HG03066 (cell line): Measurements from ENCODE around the gene C9orf152.
A peak's percentile ranks its signal among the peaks of the same experiment; 100 is the strongest.

ENCODE experiments used
- ATAC-seq: cut with Tn5 transposase; IDR thresholded peaks from one replicate; pipeline ENCODE4 v1.9.1; 2021; ENCODE audit warnings: low read depth; ENCODE audit not compliant: unreplicated experiment

The C9orf152 gene

GRCh38 chr9:110185806-110186205 lies 22.2 kb downstream of the C9orf152 start:
- ATAC-seq = no peak

DNA sequence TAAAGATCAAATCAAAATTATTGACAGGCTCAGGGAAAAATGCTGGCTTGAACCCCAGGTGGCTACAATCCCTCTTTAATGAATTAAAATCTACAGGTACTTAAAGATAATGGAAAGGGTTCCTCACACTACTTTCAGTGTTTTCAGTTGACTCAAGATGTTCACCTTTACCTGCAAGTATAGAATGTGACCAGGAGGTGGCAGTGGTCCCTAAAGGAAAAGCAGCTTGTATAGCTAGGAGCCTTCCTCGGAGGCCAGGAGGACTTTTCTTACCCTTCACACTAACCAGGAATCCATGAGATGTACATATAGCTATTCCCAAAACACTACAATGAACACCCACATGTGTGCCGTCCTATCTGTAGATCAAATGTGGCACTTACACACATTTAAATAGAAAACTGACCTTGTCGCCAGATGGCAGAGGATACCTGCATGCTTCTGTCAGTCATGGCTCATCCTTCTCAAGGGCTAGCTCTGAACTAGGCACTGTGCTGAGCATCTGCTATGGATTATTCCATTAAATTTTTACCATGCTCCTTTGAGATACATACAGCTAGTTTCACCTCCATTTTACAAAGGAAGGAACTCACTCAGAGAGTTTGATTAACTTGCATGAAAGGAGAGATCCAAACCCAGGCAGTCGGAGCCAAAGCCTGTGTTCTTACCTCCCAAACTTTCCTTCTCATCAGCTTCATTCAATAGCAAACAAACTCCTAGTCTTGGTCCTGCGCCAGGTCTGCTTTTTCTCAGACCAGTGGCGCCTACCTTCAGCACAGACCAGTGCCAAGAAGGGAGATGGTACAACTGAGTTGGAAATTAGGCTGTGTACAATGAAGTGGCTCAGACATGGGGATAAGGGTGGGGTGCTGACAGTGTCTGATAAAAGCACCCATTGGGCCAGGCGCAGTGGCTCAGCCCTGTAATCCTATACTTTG lies 24.5 kb downstream of the C9orf152 start:
- peak; percentile 78 for ATAC-seq

- no peak for ATAC-seq
Observed at GRCh38 chr9:110180511-110181434, 27.2 kb downstream of the C9orf152 start.

- ATAC-seq = no peak
Observed at GRCh38 chr9:110179734-110180133, 28.2 kb downstream of the C9orf152 start.

DNA sequence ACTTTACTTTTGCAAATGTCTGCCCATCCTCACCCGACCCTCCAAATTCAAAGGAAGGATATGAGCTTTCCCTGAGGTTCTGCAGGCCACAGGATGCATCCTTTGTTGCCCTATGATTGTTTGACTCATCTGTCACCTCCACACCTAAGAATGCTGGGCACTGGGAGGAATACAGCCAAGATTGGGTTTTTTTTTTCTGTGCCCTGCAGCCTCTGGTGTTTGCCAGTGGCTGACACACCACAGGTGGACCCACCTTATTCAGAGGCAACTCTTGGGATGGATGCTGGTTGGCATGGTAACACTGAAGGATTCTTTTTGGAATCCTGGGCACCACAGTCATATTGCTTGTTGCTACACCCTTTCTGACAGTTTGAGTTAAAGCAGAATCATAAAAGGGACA lies 29.7 kb downstream of the C9orf152 start:
- no peak for ATAC-seq

DNA sequence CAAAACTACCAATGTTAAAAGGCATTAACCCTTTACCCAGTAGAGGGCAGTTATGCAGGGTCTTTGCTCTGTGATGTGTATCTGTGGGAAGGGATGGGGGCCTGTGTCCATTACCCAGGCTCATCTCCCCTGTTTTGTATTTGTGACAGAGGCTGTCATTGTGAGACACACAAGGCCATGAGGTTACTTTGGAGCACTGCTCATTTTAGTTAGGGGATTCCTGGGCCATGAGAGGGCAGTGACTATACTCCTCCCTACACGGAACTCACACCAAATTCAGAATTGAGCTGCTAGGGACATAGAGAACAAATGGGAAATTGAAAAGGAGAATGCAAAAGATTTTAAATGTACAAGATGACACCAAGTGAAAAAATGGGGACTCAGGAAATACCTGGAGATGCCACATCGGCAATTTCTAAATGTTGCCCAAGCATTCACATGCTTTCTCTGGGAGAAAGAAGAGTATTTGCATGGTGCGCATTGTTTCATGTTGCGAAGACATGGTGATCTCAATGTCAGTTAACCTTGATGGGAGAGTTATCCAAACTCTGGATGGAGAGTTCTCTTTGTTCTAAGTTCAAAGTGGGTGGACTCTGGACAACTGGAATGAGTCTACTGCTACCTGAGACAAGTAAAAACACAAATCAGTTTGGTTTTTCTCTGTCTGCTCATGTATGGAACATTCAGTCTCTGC lies 32.5 kb downstream of the C9orf152 start:
- ATAC-seq = no peak

DNA sequence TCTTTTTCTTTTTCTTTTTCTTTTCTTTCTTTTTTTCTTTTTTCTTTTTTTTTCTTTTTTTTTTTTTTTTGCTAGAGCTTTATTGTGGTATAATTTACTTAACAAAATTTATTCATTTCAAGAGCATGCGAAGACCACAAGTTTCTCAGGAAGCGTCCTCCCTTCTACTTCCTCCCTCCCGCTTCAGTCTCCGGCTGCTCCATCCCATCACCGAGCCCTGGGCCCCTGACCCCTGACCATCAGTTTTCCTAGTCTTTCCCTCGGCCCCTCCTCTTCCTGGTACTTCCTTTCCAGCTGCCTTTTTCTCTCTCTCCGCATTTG lies 34.7 kb downstream of the C9orf152 start:
- ATAC-seq = no peak

DNA sequence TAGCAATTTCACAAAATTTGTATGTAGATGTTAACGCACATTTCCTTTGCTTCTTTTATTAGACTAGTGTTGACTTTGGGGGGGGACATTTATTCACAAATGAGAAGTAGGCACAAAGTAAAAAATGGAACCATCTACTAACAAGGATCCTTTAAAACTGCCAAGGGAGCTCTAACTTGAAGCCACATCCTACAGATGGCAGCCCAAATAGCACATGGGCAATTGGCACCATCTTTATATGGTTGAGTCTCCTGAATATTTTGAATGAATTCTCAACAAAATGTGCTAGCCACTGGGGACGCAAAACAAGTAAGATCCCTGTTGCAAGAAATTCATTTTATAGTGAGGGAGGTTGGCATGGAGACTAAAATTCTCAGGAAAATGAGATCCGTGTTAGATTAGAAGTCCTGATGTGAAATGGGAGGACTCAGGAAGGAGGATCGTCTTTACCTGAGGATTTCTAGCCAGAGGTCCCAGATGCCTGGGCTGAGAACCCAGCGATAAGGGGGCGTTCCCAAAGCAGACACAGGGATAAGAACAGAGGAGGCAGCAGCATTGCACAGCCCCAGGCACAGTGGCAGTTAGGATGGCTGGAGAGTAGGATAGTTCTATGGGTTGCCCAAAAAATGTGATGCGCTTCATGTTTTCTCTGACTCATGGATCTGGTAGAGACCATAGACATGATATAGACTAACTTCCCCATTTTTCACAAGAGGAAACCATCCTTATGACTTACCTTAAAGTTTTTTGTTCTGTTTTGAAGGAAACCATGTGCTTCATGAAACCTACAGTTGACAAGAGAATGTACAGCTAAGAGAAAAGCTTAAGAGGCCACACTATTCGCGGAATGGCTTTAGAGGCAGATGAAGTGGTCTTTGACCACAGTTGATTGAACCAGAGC lies 37.4 kb downstream of the C9orf152 start:
- no peak for ATAC-seq

DNA sequence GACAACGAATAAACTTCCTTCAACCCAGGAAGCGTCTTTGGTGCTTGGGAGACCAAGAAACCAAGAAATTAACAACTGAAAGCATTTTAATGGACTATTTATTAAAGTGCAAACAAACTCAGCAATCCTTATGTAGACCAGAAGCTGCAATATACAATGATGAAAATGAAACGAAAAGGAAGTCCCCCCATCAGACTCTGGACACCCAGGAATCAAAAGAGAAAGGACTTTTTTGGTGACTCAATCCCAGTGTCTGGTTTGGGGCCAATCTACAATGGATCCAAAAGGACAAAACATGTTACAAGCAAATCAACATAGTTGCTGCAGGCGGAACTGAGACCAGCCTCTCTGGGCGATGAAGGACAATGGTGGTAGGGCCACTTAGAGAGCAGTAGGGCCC lies 39.5 kb downstream of the C9orf152 start:
- ATAC-seq = no peak

DNA sequence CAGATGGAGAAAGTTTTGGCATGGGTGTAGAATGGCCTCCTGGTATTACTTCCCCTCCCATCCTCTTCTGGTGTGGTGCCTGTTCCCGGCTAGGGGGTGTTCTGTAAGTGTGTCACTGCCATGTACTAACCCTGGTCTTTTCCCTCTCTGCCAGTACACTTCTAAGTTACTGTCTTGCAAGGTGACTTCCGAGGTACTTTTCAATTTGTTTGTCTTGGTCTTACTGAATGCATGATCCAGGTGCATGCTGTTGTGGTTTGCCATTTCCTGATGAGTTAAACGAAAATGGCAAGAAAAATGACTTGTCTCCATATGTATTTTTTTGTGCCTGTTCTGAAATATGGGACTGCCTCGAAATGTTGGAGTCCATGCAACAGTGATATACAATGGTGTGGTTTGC lies 46.0 kb downstream of the C9orf152 start:
- ATAC-seq = no peak

DNA sequence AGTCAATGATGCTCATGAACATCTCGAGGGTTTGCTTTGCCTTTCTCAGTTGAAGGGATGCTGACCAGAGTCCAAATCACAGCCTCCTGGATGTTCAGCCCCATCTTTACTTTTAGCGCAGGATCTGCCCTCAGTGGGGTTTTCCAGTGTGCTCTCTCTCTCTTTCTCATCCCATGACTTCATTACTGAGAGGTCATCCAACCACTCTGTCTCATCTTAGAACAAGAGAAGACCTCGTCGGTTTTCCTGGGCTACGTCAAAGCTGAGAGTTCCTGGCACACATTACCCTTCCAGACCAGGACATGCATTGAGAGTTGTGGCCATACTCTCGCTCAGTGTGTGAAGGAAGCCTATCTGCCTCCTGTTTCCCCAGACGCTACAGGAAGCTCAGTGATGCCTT lies 47.3 kb downstream of the C9orf152 start:
- no peak for ATAC-seq

GRCh38 chr9:110160123-110160522 lies 47.8 kb downstream of the C9orf152 start:
- ATAC-seq = no peak

DNA sequence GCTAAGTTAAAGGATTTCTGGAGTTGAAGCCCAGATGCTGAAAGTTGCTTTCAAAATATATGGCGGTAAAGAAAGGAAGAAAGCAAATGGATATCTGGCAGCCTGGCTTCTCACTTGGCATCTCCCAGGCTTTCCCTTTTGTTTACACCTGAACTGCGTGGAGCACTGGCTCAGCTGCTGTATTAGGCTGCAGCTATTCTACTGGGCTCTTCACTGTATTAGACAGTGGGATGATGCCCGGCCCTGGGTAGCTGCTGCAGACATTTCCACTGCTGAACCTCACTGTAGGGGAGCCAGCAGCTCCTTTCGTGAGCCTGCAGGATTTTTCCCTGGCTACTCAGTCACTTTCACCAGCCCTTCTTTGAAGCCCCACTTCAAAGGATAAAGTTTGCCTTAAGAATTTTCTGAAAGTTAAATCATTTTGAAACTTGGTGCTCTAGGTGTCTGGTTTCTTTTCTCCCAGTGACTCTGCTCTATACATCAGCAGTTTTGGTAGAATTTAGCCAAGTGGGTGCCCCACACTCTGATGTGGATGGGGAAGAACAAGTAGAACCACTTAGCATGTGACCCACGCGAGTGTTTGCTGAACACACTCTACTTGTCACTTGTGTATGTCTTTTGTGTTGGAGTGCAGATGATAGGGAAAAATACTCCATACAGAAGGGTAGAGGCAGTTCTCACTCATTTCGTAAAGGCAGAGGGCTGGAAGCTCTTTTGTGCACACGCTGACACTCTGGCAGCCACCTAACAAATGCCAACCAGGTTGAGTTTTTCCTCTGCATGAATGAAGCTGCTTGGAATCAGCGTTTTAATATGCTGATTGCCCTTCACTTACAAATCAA lies 49.9 kb downstream of the C9orf152 start:
- no peak for ATAC-seq

GRCh38 chr9:110156902-110157301 lies 51.1 kb downstream of the C9orf152 start:
- peak; percentile 85 for ATAC-seq

GRCh38 chr9:110156416-110156815 lies 51.5 kb downstream of the C9orf152 start:
- peak; percentile 3 for ATAC-seq

- no peak for ATAC-seq
Observed at GRCh38 chr9:110155751-110156150, 52.2 kb downstream of the C9orf152 start.

- no peak for ATAC-seq
Observed at GRCh38 chr9:110153431-110153830, 54.5 kb downstream of the C9orf152 start.

- ATAC-seq = no peak
Observed at GRCh38 chr9:110152704-110153374, 55.1 kb downstream of the C9orf152 start.
